ENCODE data around the gene RNU2-1.
"Not testable (repeated sequence)": the region's sequence is repeated elsewhere in the genome, so short reads cannot be mapped to it uniquely, and the experiment has no call there.

The RNU2-1 gene

DNA sequence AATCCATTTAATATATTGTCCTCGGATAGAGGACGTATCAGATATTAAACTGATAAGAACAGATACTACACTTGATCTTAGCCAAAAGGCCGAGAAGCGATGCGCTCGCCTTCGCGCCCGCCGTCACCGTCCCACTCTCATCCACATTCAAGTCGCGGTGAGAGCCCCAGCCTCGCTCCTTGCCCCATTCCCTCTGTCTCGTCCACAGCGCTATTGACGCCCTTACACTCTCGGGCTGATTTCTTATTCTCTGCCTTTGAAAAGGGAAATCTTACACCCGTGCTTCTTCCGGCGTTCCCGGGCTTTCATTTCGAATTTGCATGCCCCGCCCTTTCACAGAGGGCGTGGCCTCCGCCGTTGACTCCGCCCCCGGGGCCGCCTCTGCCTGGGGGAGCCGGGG, at the start of gene RNU2-1:
RNU2-1 (minus strand) TSS at position 101 of the 400 bp plus-strand sequence.
- DNase-seq: not testable (repeated sequence)

- not testable (repeated sequence) for DNase-seq
Observed at GRCh38 chr17:43272914-43273313, 39.1 kb upstream of the RNU2-1 start.

DNA sequence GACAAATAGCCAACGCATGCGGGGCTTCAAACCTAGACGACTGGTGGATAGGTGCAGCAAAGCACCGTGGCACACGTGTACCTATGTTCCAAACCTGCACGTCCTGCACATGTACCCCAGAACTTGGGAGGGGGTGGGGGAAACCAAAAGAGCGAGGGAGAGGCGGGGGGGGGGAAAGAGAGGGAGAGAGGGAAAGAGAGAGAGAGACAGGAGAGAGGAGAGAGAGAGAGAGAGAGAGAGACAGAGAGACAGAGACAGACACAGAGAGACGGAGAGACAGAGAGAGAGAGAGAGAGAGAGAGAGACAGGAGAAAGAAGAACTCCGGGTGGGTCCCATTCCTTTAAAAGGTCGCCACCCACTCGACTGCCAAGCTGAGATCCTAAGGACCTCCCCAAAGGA, 38.7 kb upstream of the RNU2-1 start:
- peak; percentile 83 for DNase-seq

- not testable (repeated sequence) for DNase-seq
Observed at GRCh38 chr17:43270552-43271504, 37.1 kb upstream of the RNU2-1 start.

GRCh38 chr17:43246456-43246855, 12.7 kb upstream of the RNU2-1 start:
- DNase-seq: not testable (repeated sequence)

DNA sequence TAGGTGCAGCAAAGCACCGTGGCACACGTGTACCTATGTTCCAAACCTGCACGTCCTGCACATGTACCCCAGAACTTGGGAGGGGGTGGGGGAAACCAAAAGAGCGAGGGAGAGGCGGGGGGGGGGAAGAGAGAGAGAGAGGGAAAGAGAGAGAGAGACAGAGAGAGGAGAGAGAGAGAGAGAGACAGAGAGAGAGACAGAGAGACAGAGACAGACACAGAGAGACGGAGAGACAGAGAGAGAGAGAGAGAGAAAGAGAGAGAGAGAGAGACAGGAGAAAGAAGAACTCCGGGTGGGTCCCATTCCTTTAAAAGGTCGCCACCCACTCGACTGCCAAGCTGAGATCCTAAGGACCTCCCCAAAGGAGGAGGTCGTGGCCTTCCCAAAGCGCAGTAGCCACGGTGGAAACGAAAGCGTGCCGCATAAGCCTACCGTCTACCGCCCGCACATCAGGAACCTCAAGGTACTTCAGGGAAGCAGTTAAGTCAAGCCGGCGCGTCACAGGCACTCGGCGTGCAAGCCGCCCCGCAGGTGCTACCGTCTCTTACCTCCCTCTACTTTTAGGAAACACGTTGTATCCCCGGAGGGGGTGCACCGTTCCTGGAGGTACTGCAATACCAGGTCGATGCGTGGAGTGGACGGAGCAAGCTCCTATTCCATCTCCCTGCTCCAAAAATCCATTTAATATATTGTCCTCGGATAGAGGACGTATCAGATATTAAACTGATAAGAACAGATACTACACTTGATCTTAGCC, 7.0 kb upstream of the RNU2-1 start:
- not testable (repeated sequence) for DNase-seq

DNA sequence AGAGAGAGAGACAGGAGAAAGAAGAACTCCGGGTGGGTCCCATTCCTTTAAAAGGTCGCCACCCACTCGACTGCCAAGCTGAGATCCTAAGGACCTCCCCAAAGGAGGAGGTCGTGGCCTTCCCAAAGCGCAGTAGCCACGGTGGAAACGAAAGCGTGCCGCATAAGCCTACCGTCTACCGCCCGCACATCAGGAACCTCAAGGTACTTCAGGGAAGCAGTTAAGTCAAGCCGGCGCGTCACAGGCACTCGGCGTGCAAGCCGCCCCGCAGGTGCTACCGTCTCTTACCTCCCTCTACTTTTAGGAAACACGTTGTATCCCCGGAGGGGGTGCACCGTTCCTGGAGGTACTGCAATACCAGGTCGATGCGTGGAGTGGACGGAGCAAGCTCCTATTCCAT, 5.8 kb upstream of the RNU2-1 start:
- not testable (repeated sequence) for DNase-seq

DNA sequence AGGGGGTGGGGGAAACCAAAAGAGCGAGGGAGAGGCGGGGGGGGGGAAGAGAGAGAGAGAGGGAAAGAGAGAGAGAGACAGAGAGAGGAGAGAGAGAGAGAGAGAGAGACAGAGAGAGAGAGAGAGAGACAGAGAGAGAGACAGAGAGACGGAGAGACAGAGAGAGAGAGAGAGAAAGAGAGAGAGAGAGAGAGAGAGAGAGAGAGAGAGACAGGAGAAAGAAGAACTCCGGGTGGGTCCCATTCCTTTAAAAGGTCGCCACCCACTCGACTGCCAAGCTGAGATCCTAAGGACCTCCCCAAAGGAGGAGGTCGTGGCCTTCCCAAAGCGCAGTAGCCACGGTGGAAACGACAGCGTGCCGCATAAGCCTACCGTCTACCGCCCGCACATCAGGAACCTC, 514 bp downstream of the RNU2-1 start:
- DNase-seq: peak; percentile 64

DNA sequence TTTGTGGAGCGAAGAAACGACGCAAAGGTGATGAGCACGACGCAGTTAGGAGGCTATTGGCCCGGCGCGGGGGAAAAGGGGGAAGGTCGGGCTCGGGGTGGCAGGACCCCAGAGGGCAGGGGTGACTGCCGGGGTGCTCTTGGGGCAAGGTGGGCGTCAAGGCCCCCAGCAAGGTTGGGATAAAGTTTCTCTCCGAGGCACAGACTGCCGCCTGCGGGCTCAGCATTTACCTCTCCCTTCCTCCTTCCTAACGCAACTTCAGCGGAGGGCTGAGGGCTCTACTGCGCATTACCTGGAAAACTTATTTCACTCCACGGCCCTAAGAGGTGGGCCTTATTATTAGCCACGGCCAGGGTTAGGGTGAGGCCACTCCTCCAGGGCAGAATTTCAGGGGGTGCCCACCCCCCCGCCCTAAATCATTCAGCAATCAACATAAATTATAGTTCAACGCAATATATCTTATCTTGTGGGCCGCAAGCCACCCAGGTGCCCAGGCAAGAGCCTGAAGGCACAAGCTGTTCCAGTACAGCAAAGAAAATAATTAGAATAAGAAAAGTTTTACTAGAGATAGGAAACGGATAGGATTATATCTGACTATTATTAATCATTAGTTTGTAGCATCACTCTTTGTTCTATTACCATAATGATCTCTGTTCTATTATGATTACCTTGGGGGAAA, 1.6 kb downstream of the RNU2-1 start:
- DNase-seq: not testable (repeated sequence)

GRCh38 chr17:43231205-43232020, 2.4 kb downstream of the RNU2-1 start:
- DNase-seq: not testable (repeated sequence)

DNA sequence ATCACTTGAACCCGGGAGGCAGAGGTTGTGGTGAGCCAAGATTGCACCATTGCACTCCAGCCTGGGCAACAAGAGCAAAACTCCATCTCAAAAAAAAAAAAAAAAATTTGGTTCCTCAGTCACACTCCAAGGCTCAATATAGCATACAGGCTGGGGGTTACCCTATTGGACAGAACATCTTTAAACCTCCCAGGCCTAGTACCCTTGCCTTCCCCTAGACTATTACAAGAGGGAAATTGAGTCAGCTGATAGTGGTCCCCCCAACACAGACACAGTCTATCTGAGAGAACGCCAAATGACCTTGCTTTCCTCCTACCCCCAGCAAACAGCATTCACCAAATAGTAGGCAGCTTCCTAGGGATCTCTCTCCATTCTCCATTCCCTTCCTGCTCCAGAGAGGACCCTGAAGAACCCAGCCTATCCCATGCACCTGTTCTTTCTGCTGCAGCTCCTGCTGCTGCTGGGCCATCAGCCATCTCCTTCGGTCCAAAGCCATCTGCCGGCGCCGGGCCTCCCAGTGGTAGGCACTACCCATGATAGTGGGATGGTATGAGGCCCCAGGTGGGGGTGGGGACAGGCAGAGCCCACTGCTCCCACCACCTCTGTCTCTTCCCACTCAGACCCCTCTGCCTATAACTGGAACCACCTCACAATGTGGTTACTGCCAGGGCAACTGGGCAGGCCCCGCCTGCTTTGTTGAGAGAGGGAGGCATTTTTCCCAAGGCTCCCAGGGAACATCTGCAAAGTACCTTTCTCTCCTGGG, 5.6 kb downstream of the RNU2-1 start, which contains the start of gene CCDC200:
CCDC200 (minus strand) TSS at position 604 of the 763 bp plus-strand sequence; CDS start at position 535, 69 bp downstream.
- not testable (repeated sequence) for DNase-seq

DNA sequence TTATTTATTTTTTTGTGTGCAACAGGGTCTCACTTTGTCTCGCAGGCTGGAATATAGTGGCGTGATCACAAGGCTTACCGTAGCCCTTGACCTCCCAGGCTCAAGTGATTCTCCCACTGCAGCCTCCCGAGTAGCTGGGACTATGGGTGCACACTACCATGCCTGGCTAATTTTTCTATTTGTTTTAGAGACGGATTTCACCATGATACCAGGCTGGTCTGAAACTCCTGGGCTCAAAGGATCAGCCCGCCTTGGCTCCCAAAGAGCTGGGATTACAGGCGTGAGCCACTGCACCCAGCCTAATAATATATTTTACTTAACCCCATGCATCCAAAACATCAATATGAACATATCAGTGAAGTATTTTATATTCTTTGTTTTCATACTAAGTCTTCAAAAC, 7.4 kb downstream of the RNU2-1 start:
- no peak for DNase-seq

DNA sequence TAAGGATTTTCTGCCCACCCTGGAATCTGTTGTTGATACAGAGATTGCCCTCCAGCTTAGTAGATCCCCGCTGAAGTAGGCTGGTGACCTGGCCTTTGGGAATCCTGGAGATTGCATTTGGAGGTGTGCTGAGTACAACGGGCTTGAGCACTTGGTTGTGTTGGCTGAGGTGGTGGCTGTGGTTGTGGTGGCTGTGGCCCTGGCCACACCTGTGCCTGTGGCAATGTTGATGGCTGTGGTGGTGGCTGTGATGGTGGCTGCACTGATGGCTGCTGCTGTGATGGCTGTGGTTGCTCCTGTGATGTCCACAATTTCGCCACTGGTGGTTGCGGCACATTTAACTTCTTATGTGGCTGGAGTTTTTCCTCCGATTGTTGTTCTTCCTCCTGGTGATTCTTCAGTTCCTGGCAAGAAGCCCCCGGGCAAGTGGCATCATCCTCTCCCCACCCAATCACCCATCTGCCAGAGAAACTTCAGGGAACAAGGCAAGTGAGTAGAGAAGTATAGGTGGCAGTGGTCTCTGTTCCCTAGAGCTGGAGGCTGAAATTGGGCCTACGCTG, 9.6 kb downstream of the RNU2-1 start:
- no peak for DNase-seq

DNA sequence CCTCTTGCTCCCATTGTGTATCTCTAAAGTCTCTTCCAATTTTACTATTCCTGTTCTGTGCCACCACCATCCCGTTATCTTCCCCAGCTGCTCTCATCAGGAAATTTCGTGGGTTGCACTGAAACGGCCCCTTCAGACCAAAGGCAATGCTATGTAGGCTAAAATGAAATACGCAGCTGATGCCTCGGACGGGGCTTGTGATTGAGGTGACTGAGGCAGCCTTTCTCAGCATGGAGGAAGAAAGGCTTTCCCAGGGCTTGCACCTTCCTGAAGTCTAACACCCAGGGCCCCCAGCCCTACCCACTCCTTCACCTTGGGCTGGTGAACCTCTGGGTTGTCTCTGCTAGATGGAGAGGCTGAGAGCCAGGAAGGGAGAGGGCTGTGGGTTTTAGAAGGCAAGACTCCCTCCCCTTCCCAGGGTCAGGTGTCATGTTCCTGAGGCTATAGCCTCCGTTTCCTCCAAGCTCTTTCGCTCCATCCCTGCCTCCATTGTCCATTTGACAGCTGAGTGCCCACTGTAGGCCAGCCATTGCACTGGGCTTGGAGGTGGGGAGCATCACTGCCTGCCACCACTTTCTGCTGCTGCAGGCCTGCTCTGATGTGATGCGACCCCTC, 13.2 kb downstream of the RNU2-1 start:
- DNase-seq: no peak

DNA sequence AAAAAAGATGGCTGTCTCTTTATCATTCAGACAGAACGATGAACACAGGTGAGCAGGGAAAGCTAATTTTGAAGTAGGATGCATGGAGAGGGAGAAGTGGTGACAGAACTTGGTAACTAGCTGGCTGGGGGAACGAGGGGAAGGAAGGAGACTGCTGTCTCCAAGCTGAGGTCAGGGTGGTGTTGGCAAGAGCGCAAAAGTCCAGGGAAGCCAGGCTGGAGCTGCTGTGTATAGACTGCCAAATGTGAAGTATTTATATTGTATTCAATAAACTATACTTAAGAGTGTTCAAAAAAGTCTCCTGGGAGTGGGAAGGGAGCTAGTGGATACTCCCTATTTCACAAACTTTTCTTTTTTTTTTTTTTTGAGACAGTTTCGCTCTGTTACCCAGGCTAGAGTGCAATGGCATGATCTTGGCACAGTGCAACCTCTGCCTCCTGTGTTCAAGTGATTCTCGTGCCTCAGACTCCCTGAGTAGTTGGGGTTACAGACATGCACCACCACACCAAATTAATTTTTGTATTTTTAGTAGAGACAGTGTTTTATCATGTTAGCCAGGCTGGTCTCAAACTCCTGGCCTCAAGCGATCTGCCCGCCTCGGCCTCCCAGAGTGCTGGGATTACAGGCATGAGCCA, 13.9 kb downstream of the RNU2-1 start:
- DNase-seq: no peak

GRCh38 chr17:43219001-43219400, 14.8 kb downstream of the RNU2-1 start:
- no peak for DNase-seq

DNA sequence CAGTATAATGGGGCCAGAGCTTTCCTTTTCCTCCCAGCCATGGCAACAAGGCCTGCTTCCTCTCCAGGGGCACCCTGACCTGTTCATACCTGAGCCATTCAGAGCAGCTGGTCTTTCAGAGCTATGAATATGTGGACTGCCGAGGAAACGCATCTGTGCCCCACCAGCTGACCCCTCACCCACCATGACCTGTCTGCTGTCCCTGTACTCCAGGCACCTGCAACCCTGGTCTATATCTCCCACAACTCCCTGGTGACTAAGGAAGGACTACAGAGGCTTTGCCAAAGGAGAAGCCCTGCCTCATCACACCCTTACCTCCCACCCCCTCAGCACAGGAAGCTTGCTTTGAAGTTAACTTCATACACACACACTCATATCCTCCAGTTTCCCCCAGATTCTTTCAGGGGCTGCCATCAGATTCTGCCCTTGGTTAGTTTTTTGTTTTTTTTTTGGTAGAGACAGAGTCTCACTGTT, 16.1 kb downstream of the RNU2-1 start:
- no peak for DNase-seq

DNA sequence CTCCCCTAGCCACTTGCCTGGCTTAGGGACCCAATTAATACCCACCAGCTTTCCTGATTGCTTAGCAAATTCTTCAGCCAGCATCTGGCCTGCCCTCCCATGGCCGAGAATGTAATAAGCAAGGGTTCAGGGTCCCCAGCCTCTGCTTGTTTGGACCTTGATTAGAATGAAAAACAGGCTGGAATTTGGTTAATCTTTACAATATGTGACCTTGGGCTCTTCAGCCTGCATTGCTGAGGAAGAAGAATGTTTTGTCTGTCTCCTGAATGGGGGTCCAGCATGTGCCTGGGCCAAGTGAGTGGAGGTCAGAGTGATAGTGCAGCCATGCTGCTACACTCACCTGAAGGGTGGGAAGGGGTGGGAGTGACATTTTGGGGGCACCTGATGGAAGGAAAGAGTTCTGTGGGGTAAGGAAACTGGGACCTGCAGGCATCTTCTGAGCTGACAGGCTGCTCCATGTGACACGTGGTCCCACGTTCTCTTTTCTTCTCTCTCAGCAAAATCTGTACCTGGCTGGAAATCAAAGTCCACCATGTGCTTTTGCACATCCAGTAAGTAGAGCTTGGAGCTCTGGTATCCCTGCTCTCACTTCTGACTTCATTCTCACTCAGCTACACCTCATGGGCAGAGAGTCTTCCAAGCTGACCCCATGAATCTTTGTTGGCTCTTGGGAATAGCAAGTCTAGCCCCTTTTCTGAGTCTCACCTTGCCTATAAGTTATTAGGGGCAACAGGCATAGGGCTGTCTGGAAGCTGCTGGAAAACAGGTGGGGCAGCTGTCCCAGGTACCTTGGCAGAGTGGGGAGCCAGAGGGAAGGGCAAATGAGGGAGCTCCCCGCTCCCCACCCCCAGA, 16.8 kb downstream of the RNU2-1 start:
- DNase-seq: no peak

DNA sequence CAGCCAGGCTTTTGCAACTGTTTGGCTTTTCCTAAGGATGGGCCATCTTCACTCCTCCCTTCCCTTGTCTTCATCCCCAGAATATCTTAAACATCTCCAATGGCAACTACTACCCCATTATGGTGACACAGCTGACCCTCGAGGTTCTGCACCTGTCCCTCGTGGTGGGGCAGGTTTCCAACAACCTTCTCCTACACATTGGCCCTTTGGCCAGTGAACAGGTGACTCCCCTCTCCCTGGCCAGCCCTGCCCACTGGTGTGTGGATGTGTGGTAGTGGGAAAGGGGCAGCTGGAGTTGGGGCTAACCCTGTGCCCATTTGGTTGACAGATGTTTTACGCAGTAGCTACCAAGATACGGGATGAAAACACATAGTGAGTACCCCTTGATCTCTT, 17.4 kb downstream of the RNU2-1 start:
- DNase-seq: no peak

All from activated CD4-positive, alpha-beta T cell treated with anti-CD3 and anti-CD28 coated beads, Interleukin-2, amount 50 U/mL, for 16 hours (primary cell).